ENCODE data around the gene EXOC3.

Gene EXOC3

GRCh38 chr5:405421-405820 lies 37.6 kb upstream of the EXOC3 start:
- H3K4ac ChIP-seq (ENCODE audit: low read depth, low read length), result no peak overlapping the region
- H3K27ac ChIP-seq (ENCODE audit: low read depth, low read length), result no peak overlapping the region
- no peaks in the 10 kb centered on the region for H3K79me1 ChIP-seq (ENCODE audit: low read length)
- H3K36me3 ChIP-seq (ENCODE audit: control insufficient read depth, insufficient read depth, low read length), result no peaks in the 10 kb centered on the region
- no peak overlapping the region for H3K18ac ChIP-seq (ENCODE audit: low read length)
- H3K4me3 ChIP-seq (ENCODE audit: low read length), result no peak overlapping the region
- no peak overlapping the region for H3K23ac ChIP-seq (ENCODE audit: low read length)
- no peak overlapping the region for H3K4me2 ChIP-seq (ENCODE audit: low read length)
- H3K27me3 ChIP-seq (ENCODE audit: insufficient read depth, low read length, poor library complexity), result no peaks in the 10 kb centered on the region
- no peak overlapping the region for H3K56ac ChIP-seq (ENCODE audit: low read length)
- no peak overlapping the region for H4K8ac ChIP-seq (ENCODE audit: low read depth, low read length)
- no peak for DNase-seq
- H2BK15ac ChIP-seq (replicated peaks; ENCODE audit: low read depth), result no peak overlapping the region
- no peak overlapping the region for H3K9ac ChIP-seq (ENCODE audit: low read length)
- H3K79me2 ChIP-seq (ENCODE audit: control insufficient read depth, insufficient read depth, low read length), result no peaks in the 10 kb centered on the region
- H2BK5ac ChIP-seq (ENCODE audit: low read length), result no peak overlapping the region
- no CpG with 5 or more reads among the region's 18 CpGs for WGBS (ENCODE audit: extremely low coverage, insufficient coverage, low lambda C conversion rate)
- no peaks in the 10 kb centered on the region for H3K4me1 ChIP-seq (ENCODE audit: control insufficient read depth, low read depth, low read length)
- H2AK5ac ChIP-seq (ENCODE audit: low read length), result no peak overlapping the region
- H2BK120ac ChIP-seq (ENCODE audit: low read depth, low read length), result no peak overlapping the region
- H4K5ac ChIP-seq (ENCODE audit: low read length), result no peak overlapping the region

DNA sequence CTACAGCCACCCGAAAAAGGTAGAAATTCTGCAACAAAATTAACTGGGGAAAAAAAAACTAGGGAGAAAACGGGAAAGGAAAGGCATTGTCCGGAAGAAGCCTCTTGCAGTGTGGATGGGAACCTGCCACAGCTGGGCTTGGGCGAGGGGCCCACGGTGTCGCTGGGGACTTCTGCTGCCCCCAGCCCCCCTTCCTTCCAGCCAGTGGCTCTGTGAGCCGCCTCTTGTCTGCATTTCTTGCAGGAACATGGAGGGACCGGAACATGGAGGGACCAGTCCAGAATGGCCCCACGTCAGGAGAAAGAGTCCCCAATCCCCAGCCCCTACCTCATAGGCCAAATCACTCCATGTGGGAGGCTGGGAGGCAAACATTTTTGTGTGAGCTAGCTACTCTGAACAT lies 36.9 kb upstream of the EXOC3 start:
- Histone ChIP-seq H3K79me2 (ENCODE audit: control insufficient read depth, insufficient read depth, low read length) (no peaks in the 10 kb centered on the region), H3K36me3 (ENCODE audit: control insufficient read depth, insufficient read depth, low read length) (no peaks in the 10 kb centered on the region), H3K27ac (ENCODE audit: low read depth, low read length) (no peak overlapping the region), H4K8ac (ENCODE audit: low read depth, low read length) (no peak overlapping the region), H3K79me1 (ENCODE audit: low read length) (no peaks in the 10 kb centered on the region), H3K4ac (ENCODE audit: low read depth, low read length) (no peak overlapping the region), H2AK5ac (ENCODE audit: low read length) (no peak overlapping the region), H4K5ac (ENCODE audit: low read length) (no peak overlapping the region), H2BK120ac (ENCODE audit: low read depth, low read length) (no peak overlapping the region), H2BK5ac (ENCODE audit: low read length) (no peak overlapping the region), H3K4me1 (ENCODE audit: control insufficient read depth, low read depth, low read length) (no peaks in the 10 kb centered on the region), H2BK15ac (replicated peaks; ENCODE audit: low read depth) (no peak overlapping the region), H3K9ac (ENCODE audit: low read length) (no peak overlapping the region), H3K56ac (ENCODE audit: low read length) (no peak overlapping the region), H3K27me3 (ENCODE audit: insufficient read depth, low read length, poor library complexity) (no peaks in the 10 kb centered on the region), H3K4me2 (ENCODE audit: low read length) (no peak overlapping the region), H3K18ac (ENCODE audit: low read length) (no peak overlapping the region), H3K23ac (ENCODE audit: low read length) (no peak overlapping the region), H3K4me3 (ENCODE audit: low read length) (no peak overlapping the region)
- WGBS (ENCODE audit: extremely low coverage, insufficient coverage, low lambda C conversion rate), result no CpG with 5 or more reads among the region's 9 CpGs
- no peak for DNase-seq

GRCh38 chr5:407051-407450 lies 35.9 kb upstream of the EXOC3 start:
- H2AK5ac ChIP-seq (ENCODE audit: low read length), result no peak overlapping the region
- H3K27me3 ChIP-seq (ENCODE audit: insufficient read depth, low read length, poor library complexity), result no peaks in the 10 kb centered on the region
- H4K5ac ChIP-seq (ENCODE audit: low read length), result no peak overlapping the region
- no peak overlapping the region for H2BK120ac ChIP-seq (ENCODE audit: low read depth, low read length)
- no peak overlapping the region for H3K4ac ChIP-seq (ENCODE audit: low read depth, low read length)
- no peak overlapping the region for H3K4me2 ChIP-seq (ENCODE audit: low read length)
- no peaks in the 10 kb centered on the region for H3K79me2 ChIP-seq (ENCODE audit: control insufficient read depth, insufficient read depth, low read length)
- no peak overlapping the region for H3K27ac ChIP-seq (ENCODE audit: low read depth, low read length)
- DNase-seq, result no peak
- no peaks in the 10 kb centered on the region for H3K79me1 ChIP-seq (ENCODE audit: low read length)
- no peak overlapping the region for H3K56ac ChIP-seq (ENCODE audit: low read length)
- H3K23ac ChIP-seq (ENCODE audit: low read length), result no peak overlapping the region
- H2BK15ac ChIP-seq (replicated peaks; ENCODE audit: low read depth), result no peak overlapping the region
- H3K36me3 ChIP-seq (ENCODE audit: control insufficient read depth, insufficient read depth, low read length), result no peaks in the 10 kb centered on the region
- H2BK5ac ChIP-seq (ENCODE audit: low read length), result no peak overlapping the region
- H3K9ac ChIP-seq (ENCODE audit: low read length), result no peak overlapping the region
- no CpG with 5 or more reads among the region's 6 CpGs for WGBS (ENCODE audit: extremely low coverage, insufficient coverage, low lambda C conversion rate)
- no peak overlapping the region for H3K18ac ChIP-seq (ENCODE audit: low read length)
- H3K4me3 ChIP-seq (ENCODE audit: low read length), result no peak overlapping the region
- H4K8ac ChIP-seq (ENCODE audit: low read depth, low read length), result no peak overlapping the region
- H3K4me1 ChIP-seq (ENCODE audit: control insufficient read depth, low read depth, low read length), result no peaks in the 10 kb centered on the region

DNA sequence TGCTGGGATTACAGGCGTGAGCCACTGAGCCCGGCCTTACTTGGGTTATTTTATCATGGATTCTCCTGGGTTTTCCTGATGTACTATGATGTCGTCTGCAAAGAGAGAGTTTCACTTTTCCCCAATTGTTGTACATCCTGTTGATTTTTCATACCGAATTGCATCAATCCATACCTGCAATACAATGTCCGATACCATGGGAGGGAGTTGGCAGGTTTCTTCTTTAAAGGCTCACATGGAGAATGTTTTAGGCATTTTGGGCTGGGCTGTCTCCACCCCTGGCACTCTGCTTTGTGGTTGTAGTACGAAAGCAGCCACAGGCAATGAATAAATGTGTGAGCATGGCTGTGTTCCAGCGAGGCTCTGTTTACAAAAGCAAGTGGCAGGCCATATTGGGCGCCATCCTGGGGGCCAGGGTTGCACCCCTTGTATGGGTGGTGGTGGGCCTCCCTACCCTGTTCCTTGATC lies 35.1 kb upstream of the EXOC3 start:
- Histone ChIP-seq H3K4me1 (ENCODE audit: control insufficient read depth, low read depth, low read length) (no peaks in the 10 kb centered on the region), H3K27me3 (ENCODE audit: insufficient read depth, low read length, poor library complexity) (no peaks in the 10 kb centered on the region), H3K56ac (ENCODE audit: low read length) (no peak overlapping the region), H2BK5ac (ENCODE audit: low read length) (no peak overlapping the region), H4K5ac (ENCODE audit: low read length) (no peak overlapping the region), H3K9ac (ENCODE audit: low read length) (no peak overlapping the region), H3K23ac (ENCODE audit: low read length) (no peak overlapping the region), H3K79me1 (ENCODE audit: low read length) (no peaks in the 10 kb centered on the region), H3K27ac (ENCODE audit: low read depth, low read length) (no peak overlapping the region), H2BK15ac (replicated peaks; ENCODE audit: low read depth) (no peak overlapping the region), H3K36me3 (ENCODE audit: control insufficient read depth, insufficient read depth, low read length) (no peaks in the 10 kb centered on the region), H3K4me2 (ENCODE audit: low read length) (no peak overlapping the region), H3K18ac (ENCODE audit: low read length) (no peak overlapping the region), H3K4ac (ENCODE audit: low read depth, low read length) (no peak overlapping the region), H3K79me2 (ENCODE audit: control insufficient read depth, insufficient read depth, low read length) (no peaks in the 10 kb centered on the region), H3K4me3 (ENCODE audit: low read length) (no peak overlapping the region), H2BK120ac (ENCODE audit: low read depth, low read length) (no peak overlapping the region), H2AK5ac (ENCODE audit: low read length) (no peak overlapping the region), H4K8ac (ENCODE audit: low read depth, low read length) (no peak overlapping the region)
- DNase-seq, result no peak
- no CpG with 5 or more reads among the region's 8 CpGs for WGBS (ENCODE audit: extremely low coverage, insufficient coverage, low lambda C conversion rate)

- H3K27ac ChIP-seq (ENCODE audit: low read depth, low read length), result no peak overlapping the region
- no peaks in the 10 kb centered on the region for H3K36me3 ChIP-seq (ENCODE audit: control insufficient read depth, insufficient read depth, low read length)
- H2AK5ac ChIP-seq (ENCODE audit: low read length), result no peak overlapping the region
- H4K5ac ChIP-seq (ENCODE audit: low read length), result no peak overlapping the region
- H3K27me3 ChIP-seq (ENCODE audit: insufficient read depth, low read length, poor library complexity), result no peaks in the 10 kb centered on the region
- H3K56ac ChIP-seq (ENCODE audit: low read length), result no peak overlapping the region
- H3K79me2 ChIP-seq (ENCODE audit: control insufficient read depth, insufficient read depth, low read length), result no peaks in the 10 kb centered on the region
- H4K8ac ChIP-seq (ENCODE audit: low read depth, low read length), result no peak overlapping the region
- H3K23ac ChIP-seq (ENCODE audit: low read length), result no peak overlapping the region
- no peak overlapping the region for H3K9ac ChIP-seq (ENCODE audit: low read length)
- H3K4me1 ChIP-seq (ENCODE audit: control insufficient read depth, low read depth, low read length), result peaks cover 3% of the 10 kb centered on the region
- H3K79me1 ChIP-seq (ENCODE audit: low read length), result no peaks in the 10 kb centered on the region
- no peak overlapping the region for H2BK15ac ChIP-seq (replicated peaks; ENCODE audit: low read depth)
- no peak overlapping the region for H2BK120ac ChIP-seq (ENCODE audit: low read depth, low read length)
- no peak for DNase-seq
- no peak overlapping the region for H3K4me2 ChIP-seq (ENCODE audit: low read length)
- H3K18ac ChIP-seq (ENCODE audit: low read length), result no peak overlapping the region
- no peak overlapping the region for H3K4ac ChIP-seq (ENCODE audit: low read depth, low read length)
- H2BK5ac ChIP-seq (ENCODE audit: low read length), result no peak overlapping the region
- no peak overlapping the region for H3K4me3 ChIP-seq (ENCODE audit: low read length)
- WGBS (ENCODE audit: extremely low coverage, insufficient coverage, low lambda C conversion rate), result no CpG with 5 or more reads among the region's 2 CpGs
Observed at GRCh38 chr5:410911-411517, 32.0 kb upstream of the EXOC3 start.

GRCh38 chr5:411728-412127 lies 31.2 kb upstream of the EXOC3 start:
- Histone ChIP-seq H3K79me1 (ENCODE audit: low read length) (no peaks in the 10 kb centered on the region), H3K4me2 (ENCODE audit: low read length) (no peak overlapping the region), H2BK15ac (replicated peaks; ENCODE audit: low read depth) (no peak overlapping the region), H2AK5ac (ENCODE audit: low read length) (no peak overlapping the region), H3K27ac (ENCODE audit: low read depth, low read length) (no peak overlapping the region), H2BK5ac (ENCODE audit: low read length) (no peak overlapping the region), H3K4me3 (ENCODE audit: low read length) (no peak overlapping the region), H4K8ac (ENCODE audit: low read depth, low read length) (no peak overlapping the region), H3K23ac (ENCODE audit: low read length) (no peak overlapping the region), H3K4ac (ENCODE audit: low read depth, low read length) (no peak overlapping the region), H4K5ac (ENCODE audit: low read length) (no peak overlapping the region), H3K9ac (ENCODE audit: low read length) (no peak overlapping the region), H3K4me1 (ENCODE audit: control insufficient read depth, low read depth, low read length) (peaks cover 3% of the 10 kb centered on the region), H3K18ac (ENCODE audit: low read length) (no peak overlapping the region), H3K79me2 (ENCODE audit: control insufficient read depth, insufficient read depth, low read length) (no peaks in the 10 kb centered on the region), H2BK120ac (ENCODE audit: low read depth, low read length) (no peak overlapping the region), H3K36me3 (ENCODE audit: control insufficient read depth, insufficient read depth, low read length) (no peaks in the 10 kb centered on the region), H3K27me3 (ENCODE audit: insufficient read depth, low read length, poor library complexity) (no peaks in the 10 kb centered on the region), H3K56ac (ENCODE audit: low read length) (no peak overlapping the region)
- DNase-seq, result no peak
- no CpG with 5 or more reads among the region's 13 CpGs for WGBS (ENCODE audit: extremely low coverage, insufficient coverage, low lambda C conversion rate)

Measured in mesendoderm (in vitro differentiated cells).